HG03025 (cell line): ENCODE data around the gene TMTC4.
"Not testable (repeated sequence)": the region's sequence is repeated elsewhere in the genome, so short reads cannot be mapped to it uniquely, and the experiment has no call there.

ENCODE experiments used
- ATAC-seq: cut with Tn5 transposase; IDR thresholded peaks from one replicate; pipeline ENCODE4 v1.9.1; 2021; ENCODE audit warnings: mild to moderate bottlenecking, moderate library complexity; ENCODE audit not compliant: unreplicated experiment, low FRiP score

TMTC4 gene

GRCh38 chr13:100589178-100589725 lies 85.3 kb downstream of the TMTC4 start:
- ATAC-seq: peak; percentile 5

GRCh38 chr13:100588331-100589177 lies 86.0 kb downstream of the TMTC4 start, which contains the start of gene GGACT:
TSS of gene GGACT (minus strand) at chr13:100588789. CDS start at chr13:100532591, 56,198 bp downstream.
- peak; percentile 98 for ATAC-seq

- ATAC-seq: no peak
These were observed 89.7 kb downstream of the TMTC4 start for GRCh38 chr13:100584896-100585295.

DNA sequence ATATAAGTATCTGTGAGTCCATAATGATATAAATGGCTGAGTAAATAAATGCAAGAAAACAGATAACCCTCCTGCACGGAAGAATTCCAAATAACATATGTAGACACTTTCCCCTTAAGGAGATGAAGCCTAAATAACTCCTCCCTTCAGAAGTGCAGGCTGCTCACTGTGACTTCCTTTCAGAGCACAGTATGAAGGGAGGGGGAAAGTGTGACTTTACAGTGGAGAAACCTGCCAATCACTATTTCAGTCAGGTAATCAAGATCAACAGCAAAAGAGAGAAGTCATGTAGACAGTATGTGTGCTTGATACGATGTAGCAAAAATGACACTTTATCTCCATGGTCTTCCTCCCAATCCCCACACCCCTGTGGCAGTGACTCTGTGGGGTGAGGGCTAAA lies 93.1 kb downstream of the TMTC4 start:
- no peak for ATAC-seq

- ATAC-seq: no peak
These were observed 93.6 kb downstream of the TMTC4 start for GRCh38 chr13:100581030-100581429.

DNA sequence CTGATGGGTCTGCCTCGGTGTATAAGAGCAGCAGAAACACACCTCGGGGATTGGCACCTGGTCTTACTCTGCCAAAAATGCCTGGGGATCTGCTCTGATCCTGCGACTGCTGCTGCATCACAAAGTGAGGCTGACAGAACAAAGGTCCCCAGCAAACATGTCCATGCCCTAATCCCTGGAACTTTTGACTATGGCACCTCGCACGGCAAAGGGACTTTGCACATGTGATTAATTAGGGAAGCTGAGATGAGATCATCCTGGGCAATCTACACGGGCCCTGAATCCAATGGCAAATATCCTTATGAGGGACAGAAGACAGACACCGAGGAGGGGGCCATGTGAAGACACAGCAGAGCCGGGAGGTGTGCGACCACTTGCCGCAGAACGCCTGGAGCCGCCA lies 94.5 kb downstream of the TMTC4 start:
- ATAC-seq: no peak

GRCh38 chr13:100577239-100577638 lies 97.4 kb downstream of the TMTC4 start:
- ATAC-seq: not testable (repeated sequence)

GRCh38 chr13:100573121-100573520 lies 101.5 kb downstream of the TMTC4 start:
- ATAC-seq: peak; percentile 83

- no peak for ATAC-seq
These were observed 108.1 kb downstream of the TMTC4 start for GRCh38 chr13:100566543-100566942.

GRCh38 chr13:100565286-100565685 lies 109.3 kb downstream of the TMTC4 start:
- no peak for ATAC-seq

DNA sequence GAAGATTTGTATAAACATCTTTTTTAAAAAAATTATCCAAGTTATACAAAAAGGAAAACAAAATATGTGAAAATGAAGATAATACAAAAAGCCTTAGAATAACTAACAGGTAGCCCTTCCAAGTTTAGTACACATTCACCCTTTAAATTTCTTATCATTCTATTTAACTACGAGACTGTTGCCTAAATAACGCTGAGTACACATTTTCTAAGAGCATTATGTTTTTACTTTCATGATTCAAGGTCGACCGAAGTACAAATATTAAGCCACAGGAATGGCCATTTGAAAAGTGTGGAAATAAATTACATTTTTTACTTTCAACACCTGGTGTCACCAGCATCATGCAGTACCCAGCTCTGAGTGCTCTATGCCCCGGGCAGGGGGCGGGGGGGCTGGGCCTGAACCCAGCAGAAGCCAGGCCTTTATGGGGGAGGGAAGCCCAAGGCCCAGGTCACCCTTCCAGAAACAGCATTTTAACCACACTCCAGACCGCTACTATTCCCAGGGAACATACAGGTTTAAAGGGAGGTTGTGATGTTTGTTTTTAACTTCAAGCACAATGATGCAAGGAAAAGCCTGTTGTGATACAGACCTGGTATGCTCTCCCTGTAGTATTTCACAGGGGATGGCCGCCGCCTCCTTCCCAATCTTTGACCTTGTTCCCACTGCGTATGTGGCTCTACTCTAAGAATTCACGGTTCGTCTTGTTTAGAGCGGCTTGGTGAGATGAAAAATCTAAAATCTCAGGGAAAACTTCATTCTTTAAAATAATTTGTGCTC lies 110.0 kb downstream of the TMTC4 start:
- ATAC-seq: no peak

GRCh38 chr13:100563779-100564178 lies 110.8 kb downstream of the TMTC4 start:
- ATAC-seq: no peak

GRCh38 chr13:100561599-100562204 lies 112.9 kb downstream of the TMTC4 start:
- no peak for ATAC-seq

DNA sequence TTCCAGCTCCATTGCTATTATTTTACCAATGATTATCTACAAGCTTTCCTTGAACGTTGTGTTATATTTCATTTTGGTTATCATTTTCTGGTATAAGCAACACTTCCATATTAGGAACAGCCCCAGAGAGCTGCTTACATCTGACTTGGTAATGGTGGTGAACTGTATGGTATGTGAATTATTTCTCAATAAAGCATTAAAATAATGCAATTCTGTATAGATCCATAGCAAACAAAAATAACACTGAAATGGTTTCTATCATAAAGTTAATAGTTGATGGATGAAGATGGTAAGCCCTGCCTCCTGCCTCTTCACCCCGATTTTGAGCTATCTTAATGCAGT lies 113.5 kb downstream of the TMTC4 start:
- ATAC-seq: no peak

DNA sequence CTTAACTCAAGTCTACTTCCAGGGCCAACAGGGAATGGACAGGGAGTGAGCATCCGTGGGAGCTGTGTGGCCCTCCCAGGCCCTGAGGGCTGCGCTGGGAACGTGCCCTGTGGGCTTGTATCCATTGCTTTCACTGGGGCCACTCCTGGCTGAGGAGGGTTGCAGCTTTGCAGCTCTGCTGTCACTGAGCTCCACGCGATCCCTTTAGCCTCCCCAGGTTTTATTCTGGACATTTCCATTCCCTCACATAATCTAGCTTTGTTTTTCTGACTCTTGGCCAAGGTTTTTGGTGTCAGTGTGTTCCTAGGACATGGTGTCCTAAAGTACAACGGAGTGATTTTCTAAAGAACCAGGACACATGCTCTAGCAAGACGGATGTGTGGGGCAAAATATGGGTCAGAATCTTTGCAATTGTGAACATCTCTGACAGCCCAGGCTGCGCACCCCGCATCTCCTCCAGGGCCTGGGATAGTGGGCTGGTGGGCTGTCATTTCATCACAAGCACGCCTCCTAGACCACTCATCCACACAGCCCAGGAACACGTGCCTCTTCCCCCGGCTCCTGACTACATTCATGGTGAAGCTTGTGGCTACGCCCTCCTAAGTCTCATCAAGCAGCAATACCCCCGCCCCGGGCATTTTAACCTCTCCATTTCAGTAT lies 114.0 kb downstream of the TMTC4 start:
- no peak for ATAC-seq

- no peak for ATAC-seq
These were observed 114.7 kb downstream of the TMTC4 start for GRCh38 chr13:100559886-100560285.
